GM19468 (cell line): ENCODE measurements around the gene MZF1.
"Not testable (repeated sequence)": the region's sequence is repeated elsewhere in the genome, so short reads cannot be mapped to it uniquely, and the experiment has no call there.

Experiments used
- ATAC-seq: cut with Tn5 transposase; IDR thresholded peaks from one replicate; pipeline ENCODE4 v1.9.1; 2021; ENCODE audit warnings: mild to moderate bottlenecking, moderate library complexity, moderate number of reproducible peaks; ENCODE audit not compliant: unreplicated experiment; ENCODE audit errors: extremely low read depth

MZF1 gene

GRCh38 chr19:58543826-58544590, 29.1 kb downstream of the MZF1 start, which contains the start of gene TRIM28:
Gene TRIM28, plus strand, starts transcription at chr19:58544064. Its CDS starts 694 bp downstream, at chr19:58544758.
- ATAC-seq: peak; percentile 78

GRCh38 chr19:58542641-58543372, 30.3 kb downstream of the MZF1 start:
- not testable (repeated sequence) for ATAC-seq

- not testable (repeated sequence) for ATAC-seq
Observed at GRCh38 chr19:58539169-58539559, 34.0 kb downstream of the MZF1 start.

GRCh38 chr19:58538257-58539168, 34.6 kb downstream of the MZF1 start:
- ATAC-seq: no peak

- ATAC-seq: no peak
Observed at GRCh38 chr19:58536852-58537798, 36.0 kb downstream of the MZF1 start.

- no peak for ATAC-seq
Observed at GRCh38 chr19:58535857-58536256, 37.3 kb downstream of the MZF1 start.

- no peak for ATAC-seq
Observed at GRCh38 chr19:58531034-58531840, 41.9 kb downstream of the MZF1 start.

- no peak for ATAC-seq
Observed at GRCh38 chr19:58529405-58529804, 43.7 kb downstream of the MZF1 start.

GRCh38 chr19:58522709-58523108, 50.4 kb downstream of the MZF1 start:
- ATAC-seq: no peak

- ATAC-seq: no peak
Observed at GRCh38 chr19:58521651-58522050, 51.5 kb downstream of the MZF1 start.

GRCh38 chr19:58520257-58520599, 52.9 kb downstream of the MZF1 start:
- no peak for ATAC-seq

GRCh38 chr19:58519355-58520256, 53.5 kb downstream of the MZF1 start, which contains the start of gene ZBTB45:
Gene ZBTB45, minus strand, starts transcription at chr19:58519810. Its CDS starts 2,137 bp downstream, at chr19:58517673.
- peak; percentile 73 for ATAC-seq

- no peak for ATAC-seq
Observed at GRCh38 chr19:58519087-58519354, 54.1 kb downstream of the MZF1 start.

GRCh38 chr19:58518256-58519086, 54.7 kb downstream of the MZF1 start:
- no peak for ATAC-seq

- no peak for ATAC-seq
Observed at GRCh38 chr19:58516964-58517833, 55.9 kb downstream of the MZF1 start.

- ATAC-seq: no peak
Observed at GRCh38 chr19:58516246-58516836, 56.8 kb downstream of the MZF1 start.
